HepG2 (cell line): ENCODE measurements around the gene ZNF180. TPM values are rescaled to one million over a fixed set of nuclear protein-coding genes. Genes with fewer than 3 reads are reported as not detected.

Experiments
- ATAC-seq: fragments of 200-7000 bp; cut with Tn5 transposase; 3 replicates; pipeline ENCODE4 v1.9.1; 2020; ENCODE audit warnings: mild to moderate bottlenecking, moderate library complexity
- BruUV-seq: library from RNA; stranded (reverse); fragments of 400-500 nt; replicated peaks from 2 replicates; lab custom pipeline; 2021; lab: Mats Ljungman, UMichigan
- CTCF ChIA-PET: fragments of 300-600 bp; formaldehyde crosslinking; extraction: SDS; loops from one replicate; lab custom pipeline; 2021; ENCODE audit warnings: low total read pairs, inconsistent platforms, low intra/inter-chr PET ratio; lab: Yijun Ruan, JAX
- POLR2A ChIA-PET: fragments of 350-600 bp; sonication (Branson Sonifier 250); formaldehyde crosslinking; loops from one replicate; lab custom pipeline; 2020; ENCODE audit warnings: antibody characterized with exemption, inconsistent platforms; lab: Yijun Ruan, JAX
- DNase-seq: peaks from one replicate; pipeline ENCODE4 v3.0.0-alpha.2; 2015; ENCODE audit warnings: low spot score
- FAIRE-seq: peaks from 3 replicates; lab custom pipeline; 2011; peaks lifted over from hg19 to GRCh38; lab: Jason Lieb, UNC
- H2AFZ ChIP-seq: one replicate; pipeline ENCODE4 v1.6.1; 2011; ENCODE audit warnings: low read length, inconsistent platforms
- H3K27ac ChIP-seq: fragments of 300-600 bp; 3 replicates; pipeline ENCODE4 v1.8.0; 2011; ENCODE audit warnings: mixed run types, mild to moderate bottlenecking, mixed read lengths, low read length, inconsistent platforms; ENCODE audit not compliant: insufficient read depth; ENCODE audit errors: extremely low read length
- H3K27me3 ChIP-seq, 2 experiments: fragments of 200-600 bp in 1 of 2; 2 replicates in 1 of 2; 3 replicates in 1 of 2; pipeline versions ENCODE4 v1.6.0 to v1.8.0; 2011; ENCODE audit warnings: low read length in 2 of 2, mild to moderate bottlenecking in 2 of 2, moderate library complexity in 2 of 2, inconsistent platforms in 1 of 2; ENCODE audit not compliant: insufficient read depth in 2 of 2, control insufficient read depth in 1 of 2
- H3K36me3 ChIP-seq, 2 experiments: fragments of 200-600 bp in 1 of 2; replicated peaks in 1 of 2; 2 replicates in 1 of 2; 3 replicates in 1 of 2; pipeline versions ENCODE4 v1.5.1 to v1.8.0; 2011; ENCODE audit warnings: low read length in 2 of 2, inconsistent platforms in 1 of 2; ENCODE audit not compliant: insufficient read depth in 2 of 2, control insufficient read depth in 1 of 2
- H3K4me1 ChIP-seq: 2 replicates; pipeline ENCODE4 v1.5.1; 2012; ENCODE audit warnings: low read length, inconsistent platforms; ENCODE audit not compliant: insufficient read depth
- H3K4me2 ChIP-seq: 2 replicates; pipeline ENCODE4 v1.6.0; 2011; ENCODE audit warnings: low read depth, low read length, inconsistent platforms
- H3K4me3 ChIP-seq, 3 experiments: fragments of 200-600 bp in 1 of 3; sonication (generic), shearing (Covaris generic) in 1 of 3; replicated peaks in 1 of 3; 2 replicates each; pipeline ENCODE4 v1.5.1; 2011 to 2016; ENCODE audit warnings: low read length in 3 of 3, inconsistent platforms in 2 of 3, low read depth in 2 of 3, mild to moderate bottlenecking in 2 of 3, control low read depth in 1 of 3, mixed read lengths in 1 of 3; ENCODE audit not compliant: insufficient read depth in 1 of 3
- H3K79me2 ChIP-seq: one replicate; pipeline ENCODE4 v1.6.1; 2011; ENCODE audit warnings: low read length, inconsistent platforms; ENCODE audit not compliant: insufficient read depth
- H3K9ac ChIP-seq: 2 replicates; pipeline ENCODE4 v1.6.0; 2011; ENCODE audit warnings: mild to moderate bottlenecking, low read depth, low read length, inconsistent platforms; ENCODE audit not compliant: insufficient read depth
- H3K9me3 ChIP-seq: 2 replicates; pipeline ENCODE4 v1.5.1; 2012; ENCODE audit warnings: mild to moderate bottlenecking, low read length
- H4K20me1 ChIP-seq: 2 replicates; pipeline ENCODE4 v1.6.0; 2011; ENCODE audit warnings: inconsistent platforms, mild to moderate bottlenecking, low read length, moderate library complexity; ENCODE audit not compliant: insufficient read depth
- BCL6 ChIP-seq: IDR thresholded peaks from 2 replicates; pipeline ENCODE4 v1.6.1; 2016; ENCODE audit warnings: missing genetic modification reagents, missing compliant biosample characterization
- KIAA2018 ChIP-seq: sonication (generic); formaldehyde crosslinking; IDR thresholded peaks from 2 replicates; pipeline ENCODE4 v1.5.0; 2020; ENCODE audit warnings: mild to moderate bottlenecking, missing genetic modification reagents, borderline replicate concordance
- MEIS2 ChIP-seq: sonication (generic); formaldehyde crosslinking; IDR thresholded peaks from 2 replicates; pipeline ENCODE4 v1.9.0; 2021; ENCODE audit warnings: mild to moderate bottlenecking, missing genetic modification reagents
- MYC ChIP-seq: sonication (generic); formaldehyde crosslinking; IDR thresholded peaks from 2 replicates; pipeline ENCODE4 v1.9.0; 2021; ENCODE audit warnings: missing genetic modification reagents, borderline replicate concordance
- NKX3-1 ChIP-seq: sonication (generic); formaldehyde crosslinking; IDR thresholded peaks from 2 replicates; pipeline ENCODE4 v1.5.0; 2020; ENCODE audit warnings: missing genetic modification reagents
- PBX2 ChIP-seq: IDR thresholded peaks from 2 replicates; pipeline ENCODE4 v1.6.1; 2016; ENCODE audit warnings: control low read depth
- PHF21A ChIP-seq: sonication (generic); formaldehyde crosslinking; IDR thresholded peaks from 2 replicates; pipeline ENCODE4 v1.5.0; 2020; ENCODE audit warnings: mild to moderate bottlenecking, missing genetic modification reagents
- PRPF4 ChIP-seq: fragments of 200-400 bp; formaldehyde crosslinking; IDR thresholded peaks from 2 replicates; pipeline ENCODE4 v1.6.1; 2016; ENCODE audit warnings: low read length, low read depth; ENCODE audit not compliant: poor library complexity, severe bottlenecking
- SIN3B ChIP-seq: fragments of 150-350 bp; IDR thresholded peaks from 2 replicates; pipeline ENCODE4 v1.6.1; 2014; ENCODE audit warnings: low read length
- WIZ ChIP-seq: sonication (generic); formaldehyde crosslinking; IDR thresholded peaks from 2 replicates; pipeline ENCODE4 v1.5.1; 2020; ENCODE audit warnings: mild to moderate bottlenecking, missing genetic modification reagents
- ZNF34 ChIP-seq: sonication (generic); formaldehyde crosslinking; IDR thresholded peaks from 2 replicates; pipeline ENCODE4 v1.4.0; 2020; ENCODE audit warnings: mild to moderate bottlenecking, missing genetic modification reagents, borderline replicate concordance
- ZNF343 ChIP-seq: sonication (generic); formaldehyde crosslinking; IDR thresholded peaks from 2 replicates; pipeline ENCODE4 v1.4.0; 2020; ENCODE audit warnings: mild to moderate bottlenecking, missing genetic modification reagents
- ZNF530 ChIP-seq: sonication (generic); formaldehyde crosslinking; IDR thresholded peaks from 2 replicates; pipeline ENCODE4 v1.5.0; 2020; ENCODE audit warnings: low read depth, mild to moderate bottlenecking, missing genetic modification reagents
- ZNF768 ChIP-seq: sonication (generic); formaldehyde crosslinking; IDR thresholded peaks from 2 replicates; pipeline ENCODE4 v1.4.0; 2020; ENCODE audit warnings: missing genetic modification reagents
- ZNF788 ChIP-seq: sonication (generic); formaldehyde crosslinking; IDR thresholded peaks from 2 replicates; pipeline ENCODE4 v1.5.0; 2020; ENCODE audit warnings: mild to moderate bottlenecking, missing genetic modification reagents, borderline replicate concordance
- WGBS: methylation state at CpG from one replicate; pipeline ENCODE4 v1.1.6; 2017; ENCODE audit warnings: low lambda C conversion rate; 5-methylcytosine and 5-hydroxymethylcytosine counted together
- in situ Hi-C: cut with HindIII; loops from 2 replicates; pipeline ENCODE4 v1.10.0; 2017; ENCODE audit warnings: low pct_unique_long_range_greater_than_20kb; ENCODE audit not compliant: extremely low pct_ligation_motif_present
- intact Hi-C: fragments of 100-400 bp; cut with micrococcal nuclease; formaldehyde crosslinking; loops from one replicate; pipeline ENCODE4 v1.10.0; 2022; ENCODE audit not compliant: unreplicated experiment
- polyA plus RNA-seq, 8 experiments: library from polyadenylated mRNA; depleted of rRNA in 3 of 8; stranded (reverse) in 7 of 8; unstranded in 1 of 8; fragments of >200 nt; fragmentation: Illumina TruSeq in 4 of 8; extraction: Trizol in 4 of 8; gene quantifications; 2 replicates each; pipeline versions ENCODE4 v1.2.1 to v1.2.3, GENCODE V29; 2011 to 2016; ENCODE audit warnings: low read depth in 4 of 8, missing spikeins in 1 of 8, mixed read lengths in 1 of 8; ENCODE audit not compliant: insufficient read depth in 1 of 8
- total RNA-seq, 5 experiments: library from RNA; depleted of rRNA; stranded (reverse); fragments of >200 nt; fragmentation: Illumina TruSeq; extraction: Trizol; gene quantifications; 2 replicates each; pipeline ENCODE4 v1.2.3, GENCODE V29; 2016; ENCODE audit warnings: low read depth in 1 of 5

ZNF180 gene
- total and polyA plus RNA-seq, 2 of the 13 experiments (the other 11 are each of a cell fraction or from before 2014, with no cell fraction given) = 0.92 to 9.3 TPM

GRCh38 chr19:44512326-44513298 is 12.3 kb upstream of the ZNF180 start:
- Histone ChIP-seq H3K36me3 (no peaks in the 10 kb centered on the region), H3K4me2 (no peak overlapping the region), H3K9me3 (no peaks in the 10 kb centered on the region), H2AFZ (no peak overlapping the region), H3K4me1 (no peaks in the 10 kb centered on the region), H3K27ac (no peak overlapping the region), H3K79me2 (no peaks in the 10 kb centered on the region), H3K9ac (no peak overlapping the region), H3K4me3 (no peak overlapping the region), H3K27me3 (no peaks in the 10 kb centered on the region), H4K20me1 (no peaks in the 10 kb centered on the region)
- CTCF ChIA-PET = no interaction called here
- POLR2A ChIA-PET = no interaction called here
- ATAC-seq (peak; percentile 83), DNase-seq (peak; percentile 36), FAIRE-seq (peak; percentile 79)
- in situ Hi-C loops (no loop called here), intact Hi-C loops (no loop called here)
- WGBS = 2% methylated on average over 10 of the region's 12 CpGs
- no TSS peak for BruUV-seq
- TF ChIP-seq SIN3B (no peak), KIAA2018 (CRISPR knock-in tag) (no peak), ZNF788 (CRISPR knock-in tag) (no peak), PRPF4 (no peak), BCL6 (no peak), PBX2 (CRISPR knock-in tag) (no peak), MYC (CRISPR knock-in tag) (0 out of 2 replicates have a peak, but pooled peaks have one; percentile 26), ZNF34 (no peak), WIZ (CRISPR knock-in tag) (0 out of 2 replicates have a peak, but pooled peaks have one; percentile 38), PHF21A (no peak), ZNF768 (0 out of 2 replicates have a peak, but pooled peaks have one; percentile 15), NKX3-1 (CRISPR knock-in tag) (0 out of 2 replicates have a peak, but pooled peaks have one; percentile 47), ZNF530 (CRISPR knock-in tag) (no peak), MEIS2 (CRISPR knock-in tag) (no peak), ZNF343 (CRISPR knock-in tag) (no peak)
